HG03095 (cell line): ENCODE data around the gene PACRG.

Experiments
- ATAC-seq: cut with Tn5 transposase; IDR thresholded peaks from one replicate; pipeline ENCODE4 v1.9.1; 2021; ENCODE audit warnings: moderate library complexity; ENCODE audit not compliant: unreplicated experiment

The PACRG gene

GRCh38 chr6:162998777-162999176 is 271.0 kb downstream of the PACRG start:
- ATAC-seq: no peak

- ATAC-seq: no peak
Observed at GRCh38 chr6:162999575-163000285, 272.0 kb downstream of the PACRG start.

- peak; percentile 100 for ATAC-seq
Observed at GRCh38 chr6:163001330-163001729, 273.6 kb downstream of the PACRG start.

- no peak for ATAC-seq
Observed at GRCh38 chr6:163008186-163008585, 280.4 kb downstream of the PACRG start.

GRCh38 chr6:163008626-163009025 is 280.9 kb downstream of the PACRG start:
- ATAC-seq: no peak

- ATAC-seq: no peak
Observed at GRCh38 chr6:163010145-163010544, 282.4 kb downstream of the PACRG start.

GRCh38 chr6:163014736-163015135 is 287.0 kb downstream of the PACRG start:
- no peak for ATAC-seq

- ATAC-seq: no peak
Observed at GRCh38 chr6:163017801-163018200, 290.0 kb downstream of the PACRG start.

- no peak for ATAC-seq
Observed at GRCh38 chr6:163019926-163020325, 292.2 kb downstream of the PACRG start.

- ATAC-seq: no peak
Observed at GRCh38 chr6:163021054-163021453, 293.3 kb downstream of the PACRG start.

- ATAC-seq: no peak
Observed at GRCh38 chr6:163023700-163024099, 295.9 kb downstream of the PACRG start.

- no peak for ATAC-seq
Observed at GRCh38 chr6:163026893-163027292, 299.1 kb downstream of the PACRG start.

GRCh38 chr6:163030980-163031379 is 303.2 kb downstream of the PACRG start:
- ATAC-seq: no peak

GRCh38 chr6:163031931-163032330 is 304.2 kb downstream of the PACRG start:
- ATAC-seq: no peak

GRCh38 chr6:163036160-163036645 is 308.4 kb downstream of the PACRG start:
- no peak for ATAC-seq

- no peak for ATAC-seq
Observed at GRCh38 chr6:163038317-163038716, 310.5 kb downstream of the PACRG start.

GRCh38 chr6:163048345-163048744 is 320.6 kb downstream of the PACRG start:
- no peak for ATAC-seq

- no peak for ATAC-seq
Observed at GRCh38 chr6:163053667-163054344, 326.0 kb downstream of the PACRG start.

- ATAC-seq: no peak
Observed at GRCh38 chr6:163054641-163055040, 326.9 kb downstream of the PACRG start.

GRCh38 chr6:163057260-163057659 is 329.5 kb downstream of the PACRG start:
- ATAC-seq: no peak

GRCh38 chr6:163062790-163063189 is 335.0 kb downstream of the PACRG start:
- ATAC-seq: no peak

- no peak for ATAC-seq
Observed at GRCh38 chr6:163063561-163063960, 335.8 kb downstream of the PACRG start.
